K562 (cell line): ENCODE results near the gene PGAM2. TPM values are rescaled to one million over a fixed set of nuclear protein-coding genes. Genes with fewer than 3 reads are reported as not detected.
"Not testable (repeated sequence)": the region's sequence is repeated elsewhere in the genome, so short reads cannot be mapped to it uniquely, and the experiment has no call there.

ENCODE experiments used
- ATAC-seq: fragments of 200-7000 bp; cut with Tn5 transposase; 3 replicates; pipeline ENCODE4 v1.9.1; 2020; ENCODE audit warnings: moderate library complexity
- BruUV-seq: library from RNA; stranded (reverse); fragments of 400-500 nt; replicated peaks from 2 replicates; lab custom pipeline; 2021; lab: Mats Ljungman, UMichigan
- CTCF ChIA-PET: fragments of 300-600 bp; formaldehyde crosslinking; extraction: SDS; loops from one replicate; lab custom pipeline; 2021; ENCODE audit warnings: low intra/inter-chr PET ratio; lab: Yijun Ruan, JAX
- POLR2A ChIA-PET: fragments of 300-600, 350-650 bp; sonication (Branson Sonifier 250); formaldehyde crosslinking; extraction: SDS; loops from one replicate; lab custom pipeline; 2021; ENCODE audit warnings: antibody characterized with exemption, inconsistent platforms; lab: Yijun Ruan, JAX
- DNase-seq, 4 experiments: peaks; one replicate each; pipeline versions ENCODE4 v3.0.0 to v3.0.0-alpha.2; 2011 to 2018; ENCODE audit warnings: low spot score in 3 of 4, mixed read lengths in 3 of 4; ENCODE audit errors: extremely low read depth in 1 of 4
- FAIRE-seq: peaks from 2 replicates; lab custom pipeline; 2011; peaks lifted over from hg19 to GRCh38; lab: Jason Lieb, UNC
- H2AFZ ChIP-seq: 2 replicates; pipeline ENCODE4 v1.6.0; 2011; ENCODE audit warnings: low read depth, low read length, control low read depth, inconsistent platforms
- H3K27ac ChIP-seq: fragments of 200-600 bp; 3 replicates; pipeline ENCODE4 v1.8.0; 2011; ENCODE audit warnings: low read depth, mild to moderate bottlenecking, control low read depth, inconsistent platforms, low read length, moderate library complexity, mixed read lengths; ENCODE audit errors: extremely low read depth
- H3K27me3 ChIP-seq, 2 experiments: fragments of 300-600 bp in 1 of 2; 2 replicates in 1 of 2; 3 replicates in 1 of 2; pipeline versions ENCODE4 v1.6.0 to v1.8.0; 2011; ENCODE audit warnings: inconsistent platforms in 2 of 2, low read length in 2 of 2, mild to moderate bottlenecking in 1 of 2, mixed read lengths in 1 of 2, moderate library complexity in 1 of 2; ENCODE audit not compliant: control insufficient read depth in 2 of 2, insufficient read depth in 2 of 2
- H3K36me3 ChIP-seq: fragments of 300-600 bp; 3 replicates; pipeline ENCODE4 v1.8.0; 2011; ENCODE audit warnings: mild to moderate bottlenecking, low read length, inconsistent platforms; ENCODE audit not compliant: control insufficient read depth, insufficient read depth
- H3K4me1 ChIP-seq, 2 experiments: fragments of 200-600 bp in 1 of 2; replicated peaks in 1 of 2; 2 replicates in 1 of 2; 3 replicates in 1 of 2; pipeline versions ENCODE4 v1.5.1 to v1.8.0; 2011; ENCODE audit warnings: inconsistent platforms in 2 of 2, low read length in 2 of 2, mild to moderate bottlenecking in 1 of 2, mixed read lengths in 1 of 2, moderate library complexity in 1 of 2; ENCODE audit not compliant: control insufficient read depth in 2 of 2, insufficient read depth in 2 of 2
- H3K4me2 ChIP-seq: 2 replicates; pipeline ENCODE4 v1.6.1; 2011; ENCODE audit warnings: low read length, control low read depth, inconsistent platforms, mixed read lengths; ENCODE audit not compliant: insufficient read depth
- H3K4me3 ChIP-seq: fragments of 200-600 bp; sonication (generic), shearing (Covaris generic); 2 replicates; pipeline ENCODE4 v1.5.1; 2016; ENCODE audit warnings: control low read depth, inconsistent platforms
- H3K79me2 ChIP-seq: fragments of 200-600 bp; 3 replicates; pipeline ENCODE4 v1.8.0; 2011; ENCODE audit warnings: low read length, inconsistent platforms; ENCODE audit not compliant: control insufficient read depth, insufficient read depth
- H3K9ac ChIP-seq, 2 experiments: 2 replicates each; pipeline versions ENCODE4 v1.6.0 to v1.6.1; 2011; ENCODE audit warnings: low read depth in 2 of 2, low read length in 2 of 2, control low read depth in 1 of 2, inconsistent platforms in 1 of 2, mild to moderate bottlenecking in 1 of 2, mixed read lengths in 1 of 2; ENCODE audit not compliant: insufficient read depth in 1 of 2
- H3K9me1 ChIP-seq: one replicate; pipeline ENCODE4 v1.6.0; 2011; ENCODE audit warnings: inconsistent platforms, mild to moderate bottlenecking, low read length, moderate library complexity; ENCODE audit not compliant: control insufficient read depth, insufficient read depth
- H3K9me3 ChIP-seq: replicated peaks from 2 replicates; pipeline ENCODE4 v1.5.1; 2011; ENCODE audit warnings: low read depth, low read length, inconsistent platforms; ENCODE audit not compliant: control insufficient read depth, insufficient read depth
- H4K20me1 ChIP-seq: replicated peaks from 2 replicates; pipeline ENCODE4 v1.6.1; 2011; ENCODE audit warnings: low read length, inconsistent platforms, mixed read lengths; ENCODE audit not compliant: control insufficient read depth, insufficient read depth
- CHD1 ChIP-seq: fragments of 200-600 bp; sonication (generic); IDR thresholded peaks from one replicate; pipeline ENCODE4 v1.6.1; 2012; ENCODE audit warnings: mild to moderate bottlenecking, moderate library complexity, low read length, inconsistent platforms
- CREM ChIP-seq: IDR thresholded peaks from 2 replicates; pipeline ENCODE4 v1.6.1; 2014; ENCODE audit warnings: antibody characterized with exemption, low read depth
- ELF1 ChIP-seq: fragments of 200-800 bp; sonication (Bioruptor generic); IDR thresholded peaks from 2 replicates; pipeline ENCODE4 v1.6.1; 2016; ENCODE audit warnings: missing genetic modification characterization, missing compliant biosample characterization
- GABPA ChIP-seq: fragments of 200-800 bp; sonication (Bioruptor generic); conservative IDR thresholded peaks from 2 replicates; pipeline ENCODE4 v1.6.1; 2016; ENCODE audit warnings: low read depth, missing genetic modification characterization, missing compliant biosample characterization
- HMGN3 ChIP-seq: IDR thresholded peaks from 2 replicates; pipeline ENCODE4 v1.6.1; 2011; ENCODE audit warnings: borderline replicate concordance, low read depth, mild to moderate bottlenecking, mixed read lengths, low read length; ENCODE audit not compliant: insufficient read length; ENCODE audit errors: extremely low read depth
- HNRNPLL ChIP-seq: fragments of 200-400 bp; formaldehyde crosslinking; IDR thresholded peaks from 2 replicates; pipeline ENCODE4 v1.6.1; 2017; ENCODE audit warnings: low read length, low read depth, mild to moderate bottlenecking; ENCODE audit not compliant: poor library complexity, severe bottlenecking
- JUN ChIP-seq, 2 experiments: sonication (generic) in 1 of 2; formaldehyde crosslinking in 1 of 2; IDR thresholded peaks; 2 replicates each; pipeline versions ENCODE4 v1.6.1 to v1.8.0; 2012 to 2022; ENCODE audit warnings: borderline replicate concordance in 2 of 2, mild to moderate bottlenecking in 2 of 2, improper control_type of control experiment in 1 of 2, low read depth in 1 of 2, low read length in 1 of 2, missing genetic modification reagents in 1 of 2
- KDM5B ChIP-seq: fragments of 200-600 bp; sonication (generic); IDR thresholded peaks from 2 replicates; pipeline ENCODE4 v1.6.1; 2012; ENCODE audit warnings: low read depth, mild to moderate bottlenecking, moderate library complexity, low read length, control low read depth, inconsistent platforms; ENCODE audit not compliant: insufficient replicate concordance
- MTA2 ChIP-seq: fragments of 450-650 bp; IDR thresholded peaks from 2 replicates; pipeline ENCODE4 v1.6.1; 2016; ENCODE audit warnings: low read depth
- NR2C2 ChIP-seq, 2 experiments: fragments of 200-800 bp in 1 of 2; sonication (Bioruptor generic) in 1 of 2; sonication (generic) in 1 of 2; formaldehyde crosslinking in 1 of 2; IDR thresholded peaks; 2 replicates each; pipeline versions ENCODE4 v1.6.1 to v1.8.0; 2016 to 2022; ENCODE audit warnings: mild to moderate bottlenecking in 1 of 2, missing compliant biosample characterization in 1 of 2, missing genetic modification characterization in 1 of 2, missing genetic modification reagents in 1 of 2
- POLR2B ChIP-seq: fragments of 450-650 bp; IDR thresholded peaks from 2 replicates; pipeline ENCODE4 v1.6.1; 2018; ENCODE audit warnings: low read depth; ENCODE audit not compliant: partially characterized antibody
- SIN3A ChIP-seq, 2 experiments: fragments of 150-350 bp in 1 of 2; IDR thresholded peaks; 2 replicates each; pipeline ENCODE4 v1.6.1; 2011 to 2016; ENCODE audit warnings: borderline replicate concordance in 2 of 2, low read depth in 2 of 2, low read length in 2 of 2, mild to moderate bottlenecking in 2 of 2, moderate library complexity in 2 of 2; ENCODE audit not compliant: control insufficient read depth in 1 of 2
- ZSCAN29 ChIP-seq: fragments of 450-650 bp; IDR thresholded peaks from 2 replicates; pipeline ENCODE4 v1.6.1; 2017
- WGBS: fragments of 100-300 bp; shearing (Covaris generic); methylation state at CpG from one replicate; pipeline ENCODE4 v1.1.6; 2016; ENCODE audit warnings: low coverage, mixed read lengths; ENCODE audit not compliant: insufficient coverage; ENCODE audit errors: missing lambda C conversion rate; 5-methylcytosine and 5-hydroxymethylcytosine counted together
- in situ Hi-C: fragments of 300-500 bp; cut with MboI; formaldehyde crosslinking; loops from 4 replicates; pipeline ENCODE4 v1.15.0; 2018; ENCODE audit warnings: inconsistent platforms, mixed read lengths
- intact Hi-C: fragments of 100-400 bp; cut with micrococcal nuclease; formaldehyde crosslinking; loops from 2 replicates; pipeline ENCODE4 v1.14.2; 2022
- polyA plus RNA-seq, 8 experiments: library from polyadenylated mRNA; depleted of rRNA in 4 of 8; stranded (reverse) in 5 of 8; unstranded in 3 of 8; fragments of >200 nt; fragmentation: Nextera tagmentation in 2 of 8; fragmentation: Illumina TruSeq in 1 of 8; extraction: Ambion mirVana in 2 of 8; extraction: Trizol in 1 of 8; gene quantifications; 2 replicates each; pipeline versions ENCODE4 v1.2.1 to v1.2.3, GENCODE V29; 2011 to 2014; ENCODE audit warnings: inconsistent platforms in 1 of 8, missing spikeins in 1 of 8
- total RNA-seq, 7 experiments: library from RNA; depleted of rRNA in 6 of 7; stranded (reverse); fragments of >200 nt in 6 of 7; fragmentation: Illumina TruSeq in 2 of 7; extraction: Trizol in 2 of 7; gene quantifications; 2 replicates each; pipeline versions ENCODE4 v1.2.1 to v1.2.3, GENCODE V29; 2011 to 2021; ENCODE audit warnings: low replicate concordance in 1 of 7
- TF ChIP-seq, protein P1 (sequence below): sonication (generic); formaldehyde crosslinking; IDR thresholded peaks from 2 replicates; pipeline ENCODE4 v1.8.0; 2022; ENCODE audit warnings: mild to moderate bottlenecking, missing genetic modification reagents

The PGAM2 gene
- total and polyA plus RNA-seq, 9 of the 15 experiments (the other 6 are each of a cell fraction or from before 2014, with no cell fraction given): not detected

DNA sequence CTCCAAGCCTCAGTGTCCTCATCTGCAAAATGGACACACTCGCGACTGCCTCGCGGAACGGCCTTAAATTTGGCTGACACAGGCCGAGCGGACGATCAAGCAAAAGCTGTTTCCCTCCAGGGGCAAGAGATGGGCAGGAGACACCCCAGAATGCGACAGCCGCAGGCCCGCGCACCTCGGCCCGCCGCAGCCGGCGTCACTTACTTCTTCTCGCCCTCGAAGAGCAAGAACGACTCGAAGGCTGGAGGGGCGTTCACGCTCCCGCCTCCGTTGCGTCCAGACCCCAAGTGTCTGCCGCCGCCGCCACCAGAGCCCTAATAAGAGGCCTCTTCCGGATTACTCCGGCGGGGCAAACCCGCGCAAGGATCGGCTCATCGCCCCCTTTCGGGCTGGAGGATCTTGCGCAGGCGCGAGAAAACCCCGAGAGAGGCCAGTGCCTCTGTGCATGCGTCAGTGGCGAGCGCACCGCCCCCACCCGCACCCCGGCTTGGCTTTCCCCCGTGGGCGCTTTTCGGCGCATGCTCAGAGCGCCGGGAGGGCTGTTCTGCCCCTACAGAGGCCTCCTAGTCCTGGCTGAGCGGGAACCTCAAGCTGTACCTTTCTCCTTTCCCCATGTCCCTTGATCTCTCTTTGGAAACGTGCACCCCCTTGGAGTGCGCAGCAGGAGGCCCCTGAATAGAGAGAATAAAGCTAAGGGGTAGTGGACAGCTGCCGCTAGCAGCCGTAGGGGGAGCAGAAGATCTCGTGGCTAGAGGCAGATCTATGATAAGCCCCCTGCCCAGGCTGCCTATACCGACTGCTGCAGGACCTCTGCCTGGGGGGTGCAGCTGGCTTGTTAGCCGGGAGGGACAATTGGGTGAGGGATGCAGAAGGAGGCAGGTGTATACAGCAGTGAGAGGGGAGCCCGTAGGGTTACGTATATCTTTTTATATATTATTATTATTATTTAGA is 46.2 kb downstream of the PGAM2 start:
- Histone ChIP-seq H3K27ac (peak overlapping the region; percentile 76), H3K4me3 (peak overlapping the region; percentile 88), H2AFZ (peak overlapping the region; percentile 91), H3K4me2 (peak overlapping the region; percentile 84), H3K9ac (peak overlapping the region; percentile 81 to 96)
- H3K9me1 ChIP-seq; H4K20me1 ChIP-seq; H3K4me1 ChIP-seq; BruUV-seq; in situ Hi-C loops; H3K27me3 ChIP-seq; H3K9me3 ChIP-seq; H3K79me2 ChIP-seq; H3K36me3 ChIP-seq; FAIRE-seq; intact Hi-C loops; TF ChIP-seq JUN (CRISPR knock-in tag; IDR thresholded peaks at IDR 0.05; ENCODE audit: borderline replicate concordance); NR2C2 (CRISPR knock-in tag; IDR thresholded peaks at IDR 0.05): not testable (repeated sequence)
- ATAC-seq (peak; percentile 98), DNase-seq (peak; percentile 95 to 98 (median 96))
- CTCF ChIA-PET: interaction anchor here (1.1 kb wide), 1 partner anchor 53 kb away, joined by 3 read pairs; no protein-coding TSS in a partner anchor
- 1% methylated on average over 54 of the region's 63 CpGs for WGBS
- POLR2A ChIA-PET: interaction anchor here (0.6 to 0.7 kb wide), 2 partner anchors 69 to 281 kb away, joined by 3 to 4 read pairs; no protein-coding TSS in a partner anchor
- 0 out of 2 replicates have a peak, but pooled peaks have one; percentile 17 for TF ChIP-seq MTA2
- peak; percentile 91 for TF ChIP-seq GABPA (tag)
- peak; percentile 83 for TF ChIP-seq CREM
- peak; percentile 89 for TF ChIP-seq ELF1 (tag)
- peak; percentile 23; the same call in 1 of the 2 replicates for TF ChIP-seq JUN (IDR thresholded peaks at IDR 0.05; ENCODE audit: borderline replicate concordance, low read depth, low read length)
- TF ChIP-seq NR2C2 (tag; IDR thresholded peaks at IDR 0.05): peak; percentile 41; the same call in 1 of the 2 replicates
- TF ChIP-seq, protein P1, sequence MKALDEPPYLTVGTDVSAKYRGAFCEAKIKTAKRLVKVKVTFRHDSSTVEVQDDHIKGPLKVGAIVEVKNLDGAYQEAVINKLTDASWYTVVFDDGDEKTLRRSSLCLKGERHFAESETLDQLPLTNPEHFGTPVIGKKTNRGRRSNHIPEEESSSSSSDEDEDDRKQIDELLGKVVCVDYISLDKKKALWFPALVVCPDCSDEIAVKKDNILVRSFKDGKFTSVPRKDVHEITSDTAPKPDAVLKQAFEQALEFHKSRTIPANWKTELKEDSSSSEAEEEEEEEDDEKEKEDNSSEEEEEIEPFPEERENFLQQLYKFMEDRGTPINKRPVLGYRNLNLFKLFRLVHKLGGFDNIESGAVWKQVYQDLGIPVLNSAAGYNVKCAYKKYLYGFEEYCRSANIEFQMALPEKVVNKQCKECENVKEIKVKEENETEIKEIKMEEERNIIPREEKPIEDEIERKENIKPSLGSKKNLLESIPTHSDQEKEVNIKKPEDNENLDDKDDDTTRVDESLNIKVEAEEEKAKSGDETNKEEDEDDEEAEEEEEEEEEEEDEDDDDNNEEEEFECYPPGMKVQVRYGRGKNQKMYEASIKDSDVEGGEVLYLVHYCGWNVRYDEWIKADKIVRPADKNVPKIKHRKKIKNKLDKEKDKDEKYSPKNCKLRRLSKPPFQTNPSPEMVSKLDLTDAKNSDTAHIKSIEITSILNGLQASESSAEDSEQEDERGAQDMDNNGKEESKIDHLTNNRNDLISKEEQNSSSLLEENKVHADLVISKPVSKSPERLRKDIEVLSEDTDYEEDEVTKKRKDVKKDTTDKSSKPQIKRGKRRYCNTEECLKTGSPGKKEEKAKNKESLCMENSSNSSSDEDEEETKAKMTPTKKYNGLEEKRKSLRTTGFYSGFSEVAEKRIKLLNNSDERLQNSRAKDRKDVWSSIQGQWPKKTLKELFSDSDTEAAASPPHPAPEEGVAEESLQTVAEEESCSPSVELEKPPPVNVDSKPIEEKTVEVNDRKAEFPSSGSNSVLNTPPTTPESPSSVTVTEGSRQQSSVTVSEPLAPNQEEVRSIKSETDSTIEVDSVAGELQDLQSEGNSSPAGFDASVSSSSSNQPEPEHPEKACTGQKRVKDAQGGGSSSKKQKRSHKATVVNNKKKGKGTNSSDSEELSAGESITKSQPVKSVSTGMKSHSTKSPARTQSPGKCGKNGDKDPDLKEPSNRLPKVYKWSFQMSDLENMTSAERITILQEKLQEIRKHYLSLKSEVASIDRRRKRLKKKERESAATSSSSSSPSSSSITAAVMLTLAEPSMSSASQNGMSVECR (CRISPR knock-in tag): peak; percentile 35; the same call in 1 of the 2 replicates
- peak; percentile 34 for TF ChIP-seq HNRNPLL
- TF ChIP-seq HMGN3: peak; percentile 45
- peak; percentile 62 for TF ChIP-seq KDM5B
- TF ChIP-seq CHD1: peak; percentile 39
- peak; percentile 62 to 78; a peak in 2 of 4 replicates for TF ChIP-seq SIN3A (IDR thresholded peaks at IDR 0.05; ENCODE audit: borderline replicate concordance in 2 of 2, control insufficient read depth in 1 of 2, low read depth in 2 of 2, low read length in 2 of 2)
- 0 out of 2 replicates have a peak, but pooled peaks have one; percentile 26 for TF ChIP-seq ZSCAN29
- peak; percentile 74 for TF ChIP-seq POLR2B
